ENCODE measurements around the gene CASS4. TPM values are rescaled to one million over a fixed set of nuclear protein-coding genes. Genes with fewer than 3 reads are reported as not detected.

Gene CASS4
- total and polyA plus RNA-seq, 2 donors (not counting 1 experiment from before 2014, with no cell fraction given), result 17.7 to 65.8 TPM

DNA sequence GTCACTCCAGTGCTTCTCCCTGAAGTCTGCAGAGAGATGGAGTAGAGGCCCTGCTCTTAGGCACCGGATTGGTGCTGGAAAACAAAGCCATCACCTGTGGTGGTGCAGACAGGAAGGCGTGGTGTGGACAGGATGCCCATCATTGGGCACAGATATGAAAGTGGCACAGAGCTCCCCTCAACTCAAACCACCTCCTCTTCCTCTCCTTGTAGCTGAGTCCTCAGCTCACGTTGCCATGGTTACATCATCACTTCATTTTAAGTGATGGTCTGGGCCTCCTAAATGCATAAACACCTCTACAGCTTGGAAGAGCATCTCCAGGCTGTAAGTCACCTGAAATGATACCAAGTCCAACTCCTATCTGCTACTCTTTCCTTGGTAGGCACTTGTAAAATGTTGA, 48.4 kb downstream of the CASS4 start:
- Histone ChIP-seq H3K27me3 (ENCODE audit: control insufficient read depth, insufficient read depth, low read length) (no peaks in the 10 kb centered on the region), H3K4me2 (ENCODE audit: extremely low read depth, insufficient read depth, low read length) (no peak overlapping the region), H3K36me3 (ENCODE audit: control insufficient read depth, insufficient read depth, low read length) (peaks cover 19% of the 10 kb centered on the region), H3K27ac (ENCODE audit: insufficient read depth, low read length) (no peak overlapping the region), H3K9me3 (ENCODE audit: control insufficient read depth, insufficient read depth, low read depth, low read length) (no peaks in the 10 kb centered on the region), H3K79me2 (ENCODE audit: control insufficient read depth, insufficient read depth, low read length) (no peaks in the 10 kb centered on the region), H3K9ac (ENCODE audit: insufficient read depth, low read length) (no peak overlapping the region), H2AFZ (ENCODE audit: low read length) (no peak overlapping the region), H3K4me3 (replicated peaks in 1 of 4; ENCODE audit: control extremely low read depth in 1 of 4, insufficient read depth in 1 of 4, low read depth in 3 of 4, low read length in 4 of 4) (no peak overlapping the region), H4K20me1 (ENCODE audit: control insufficient read depth, extremely low read depth, insufficient read depth, low read length) (no peaks in the 10 kb centered on the region), H3K4me1 (ENCODE audit: control insufficient read depth, extremely low read depth, insufficient read depth, low read length) (no peaks in the 10 kb centered on the region)
- TF ChIP-seq EZH2 (IDR thresholded peaks at IDR 0.05; ENCODE audit: low read length, missing control alignments), result no peak
- TF ChIP-seq, protein P1, sequence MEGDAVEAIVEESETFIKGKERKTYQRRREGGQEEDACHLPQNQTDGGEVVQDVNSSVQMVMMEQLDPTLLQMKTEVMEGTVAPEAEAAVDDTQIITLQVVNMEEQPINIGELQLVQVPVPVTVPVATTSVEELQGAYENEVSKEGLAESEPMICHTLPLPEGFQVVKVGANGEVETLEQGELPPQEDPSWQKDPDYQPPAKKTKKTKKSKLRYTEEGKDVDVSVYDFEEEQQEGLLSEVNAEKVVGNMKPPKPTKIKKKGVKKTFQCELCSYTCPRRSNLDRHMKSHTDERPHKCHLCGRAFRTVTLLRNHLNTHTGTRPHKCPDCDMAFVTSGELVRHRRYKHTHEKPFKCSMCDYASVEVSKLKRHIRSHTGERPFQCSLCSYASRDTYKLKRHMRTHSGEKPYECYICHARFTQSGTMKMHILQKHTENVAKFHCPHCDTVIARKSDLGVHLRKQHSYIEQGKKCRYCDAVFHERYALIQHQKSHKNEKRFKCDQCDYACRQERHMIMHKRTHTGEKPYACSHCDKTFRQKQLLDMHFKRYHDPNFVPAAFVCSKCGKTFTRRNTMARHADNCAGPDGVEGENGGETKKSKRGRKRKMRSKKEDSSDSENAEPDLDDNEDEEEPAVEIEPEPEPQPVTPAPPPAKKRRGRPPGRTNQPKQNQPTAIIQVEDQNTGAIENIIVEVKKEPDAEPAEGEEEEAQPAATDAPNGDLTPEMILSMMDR (conservative IDR thresholded peaks at IDR 0.05 in 1 of 2, IDR thresholded peaks at IDR 0.05 in 1 of 2; ENCODE audit: low read depth in 1 of 2, low read length in 2 of 2), result no peak
- no peak for DNase-seq (ENCODE audit: low read depth in 2 of 2)

DNA sequence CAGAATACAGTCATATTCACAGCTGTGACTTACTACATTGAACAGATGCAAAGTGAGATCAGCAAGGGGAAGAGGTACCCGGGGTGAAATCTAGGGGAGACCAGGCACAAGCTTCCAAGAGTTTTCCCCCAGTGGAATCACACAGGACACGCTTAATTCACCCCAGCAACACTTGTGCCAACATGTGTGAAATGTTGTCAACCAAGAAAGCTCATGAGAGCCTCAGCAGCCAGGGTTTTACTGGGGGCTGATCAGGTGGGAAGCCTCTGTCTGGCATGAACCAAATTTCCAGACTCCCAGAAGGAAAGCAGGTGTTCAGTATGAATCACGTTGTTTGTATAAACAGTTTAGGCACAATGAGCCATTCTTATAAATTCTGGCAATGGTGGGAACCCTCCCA, 49.5 kb downstream of the CASS4 start:
- H3K9me3 ChIP-seq (ENCODE audit: control insufficient read depth, insufficient read depth, low read depth, low read length), result no peaks in the 10 kb centered on the region
- H3K27me3 ChIP-seq (ENCODE audit: control insufficient read depth, insufficient read depth, low read length), result no peaks in the 10 kb centered on the region
- H3K4me1 ChIP-seq (ENCODE audit: control insufficient read depth, extremely low read depth, insufficient read depth, low read length), result no peaks in the 10 kb centered on the region
- H3K27ac ChIP-seq (ENCODE audit: insufficient read depth, low read length), result no peak overlapping the region
- no peak overlapping the region for H3K4me2 ChIP-seq (ENCODE audit: extremely low read depth, insufficient read depth, low read length)
- H3K4me3 ChIP-seq (replicated peaks in 1 of 4; ENCODE audit: control extremely low read depth in 1 of 4, insufficient read depth in 1 of 4, low read depth in 3 of 4, low read length in 4 of 4), result no peak overlapping the region
- no peak for TF ChIP-seq EZH2 (IDR thresholded peaks at IDR 0.05; ENCODE audit: low read length, missing control alignments)
- TF ChIP-seq, protein P1 (conservative IDR thresholded peaks at IDR 0.05 in 1 of 2, IDR thresholded peaks at IDR 0.05 in 1 of 2; ENCODE audit: low read depth in 1 of 2, low read length in 2 of 2), result no peak
- H3K9ac ChIP-seq (ENCODE audit: insufficient read depth, low read length), result no peak overlapping the region
- no peaks in the 10 kb centered on the region for H4K20me1 ChIP-seq (ENCODE audit: control insufficient read depth, extremely low read depth, insufficient read depth, low read length)
- H3K36me3 ChIP-seq (ENCODE audit: control insufficient read depth, insufficient read depth, low read length), result peaks cover 17% of the 10 kb centered on the region
- no peak for DNase-seq (ENCODE audit: low read depth in 2 of 2)
- no peaks in the 10 kb centered on the region for H3K79me2 ChIP-seq (ENCODE audit: control insufficient read depth, insufficient read depth, low read length)
- H2AFZ ChIP-seq (ENCODE audit: low read length), result no peak overlapping the region

DNA sequence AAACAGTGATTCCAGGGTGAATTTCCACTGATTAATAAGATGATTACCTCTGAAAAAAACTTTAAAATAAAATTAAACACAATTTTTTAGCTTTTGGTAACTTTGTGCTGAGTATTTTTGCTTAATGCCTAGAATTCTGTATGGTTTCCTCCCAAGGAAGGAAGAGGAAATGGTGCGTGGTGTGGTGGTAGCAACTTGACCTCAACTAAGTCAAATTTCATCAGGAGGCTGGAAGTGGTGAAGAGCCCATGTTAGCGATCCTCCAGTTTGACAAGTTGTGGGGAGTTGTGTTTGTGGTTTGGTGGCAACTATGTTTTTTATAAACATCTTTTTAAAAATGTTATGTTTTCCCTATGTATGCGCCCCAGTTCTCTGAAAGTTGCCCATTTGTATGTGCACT, 51.4 kb downstream of the CASS4 start:
- Histone ChIP-seq H3K79me2 (ENCODE audit: control insufficient read depth, insufficient read depth, low read length) (no peaks in the 10 kb centered on the region), H3K4me3 (replicated peaks in 1 of 4; ENCODE audit: control extremely low read depth in 1 of 4, insufficient read depth in 1 of 4, low read depth in 3 of 4, low read length in 4 of 4) (no peak overlapping the region), H4K20me1 (ENCODE audit: control insufficient read depth, extremely low read depth, insufficient read depth, low read length) (no peaks in the 10 kb centered on the region), H3K4me1 (ENCODE audit: control insufficient read depth, extremely low read depth, insufficient read depth, low read length) (no peaks in the 10 kb centered on the region), H3K9ac (ENCODE audit: insufficient read depth, low read length) (no peak overlapping the region), H3K36me3 (ENCODE audit: control insufficient read depth, insufficient read depth, low read length) (peaks cover 13% of the 10 kb centered on the region), H2AFZ (ENCODE audit: low read length) (no peak overlapping the region), H3K27me3 (ENCODE audit: control insufficient read depth, insufficient read depth, low read length) (no peaks in the 10 kb centered on the region), H3K4me2 (ENCODE audit: extremely low read depth, insufficient read depth, low read length) (no peak overlapping the region), H3K9me3 (ENCODE audit: control insufficient read depth, insufficient read depth, low read depth, low read length) (no peaks in the 10 kb centered on the region), H3K27ac (ENCODE audit: insufficient read depth, low read length) (no peak overlapping the region)
- TF ChIP-seq, protein P1 (conservative IDR thresholded peaks at IDR 0.05 in 1 of 2, IDR thresholded peaks at IDR 0.05 in 1 of 2; ENCODE audit: low read depth in 1 of 2, low read length in 2 of 2), result no peak
- no peak for TF ChIP-seq EZH2 (IDR thresholded peaks at IDR 0.05; ENCODE audit: low read length, missing control alignments)
- no peak for DNase-seq (ENCODE audit: low read depth in 2 of 2)

All from fibroblast of lung (primary cell).